Caco-2 (cell line): ENCODE measurements around the gene EIF3K. TPM values are rescaled to one million over a fixed set of nuclear protein-coding genes. Genes with fewer than 3 reads are reported as not detected.

Experiments used
- BruUV-seq: library from RNA; stranded (reverse); fragments of 400-500 nt; replicated peaks from 2 replicates; lab custom pipeline; 2021; lab: Mats Ljungman, UMichigan
- CTCF ChIA-PET: fragments of 300-600 bp; sonication (Branson Sonifier 250); formaldehyde crosslinking; loops from one replicate; lab custom pipeline; 2022; ENCODE audit warnings: antibody characterized with exemption; lab: Charles Lee
- POLR2A ChIA-PET: fragments of 300-600 bp; sonication (Branson Sonifier 250); formaldehyde crosslinking; loops from one replicate; lab custom pipeline; 2022; ENCODE audit warnings: antibody characterized with exemption; lab: Charles Lee
- DNase-seq, 2 experiments: peaks; one replicate each; pipeline versions ENCODE4 v3.0.0 to v3.0.0-alpha.2; 2020 to 2022
- H3K27me3 ChIP-seq: replicated peaks from 2 replicates; pipeline ENCODE4 v1.6.0; 2011; ENCODE audit warnings: low read length; ENCODE audit not compliant: control insufficient read depth, insufficient read depth
- H3K36me3 ChIP-seq: 2 replicates; pipeline ENCODE4 v1.5.1; 2011; ENCODE audit warnings: low read length; ENCODE audit not compliant: control insufficient read depth, insufficient read depth
- H3K4me1 ChIP-seq: fragments of 250-450 bp; sonication (Bioruptor Pico); 2 replicates; pipeline ENCODE4 v1.5.1; 2020; ENCODE audit warnings: mild to moderate bottlenecking
- H3K4me3 ChIP-seq: 2 replicates; pipeline ENCODE4 v1.5.1; 2011; ENCODE audit warnings: low read depth, mild to moderate bottlenecking, control low read depth, low read length
- H3K9me3 ChIP-seq: fragments of 250-450 bp; sonication (Bioruptor Pico); 2 replicates; pipeline ENCODE4 v1.5.1; 2020; ENCODE audit warnings: mild to moderate bottlenecking, moderate library complexity
- H3K27ac Mint-ChIP-seq: one replicate; pipeline ENCODE4 v1.8.0; 2022; ENCODE audit warnings: mixed read lengths; ENCODE audit not compliant: unreplicated experiment
- H3K27me3 Mint-ChIP-seq: one replicate; pipeline ENCODE4 v1.8.0; 2022; ENCODE audit warnings: mixed read lengths; ENCODE audit not compliant: insufficient read depth, unreplicated experiment
- H3K36me3 Mint-ChIP-seq: one replicate; pipeline ENCODE4 v1.8.0; 2022; ENCODE audit warnings: mild to moderate bottlenecking, mixed read lengths; ENCODE audit not compliant: insufficient read depth, unreplicated experiment
- H3K4me1 Mint-ChIP-seq: one replicate; pipeline ENCODE4 v1.8.0; 2022; ENCODE audit warnings: low read depth, mixed read lengths; ENCODE audit not compliant: unreplicated experiment
- H3K4me3 Mint-ChIP-seq: one replicate; pipeline ENCODE4 v1.8.0; 2022; ENCODE audit warnings: mild to moderate bottlenecking, moderate library complexity, mixed read lengths; ENCODE audit not compliant: unreplicated experiment
- H3K9me3 Mint-ChIP-seq: one replicate; pipeline ENCODE4 v1.8.0; 2022; ENCODE audit warnings: mixed read lengths; ENCODE audit not compliant: unreplicated experiment
- intact Hi-C: fragments of 100-400 bp; cut with micrococcal nuclease; formaldehyde crosslinking; loops from one replicate; pipeline ENCODE4 v1.10.0; 2022; ENCODE audit not compliant: unreplicated experiment
- total RNA-seq: library from RNA; stranded (reverse); gene quantifications from 2 replicates; pipeline ENCODE4 v1.2.3, GENCODE V29; 2022
- TF ChIP-seq, protein P1 (sequence below), 2 experiments: fragments of 200-600 bp in 1 of 2; IDR thresholded peaks; 1 replicate in 1 of 2; 2 replicates in 1 of 2; pipeline versions ENCODE4 v1.5.1 to v1.8.0; 2011 to 2022; ENCODE audit warnings: antibody characterized with exemption in 1 of 2, control low read depth in 1 of 2, inconsistent platforms in 1 of 2, low read depth in 1 of 2, low read length in 1 of 2, mild to moderate bottlenecking in 1 of 2, moderate library complexity in 1 of 2; ENCODE audit not compliant: insufficient read depth in 1 of 2, severe bottlenecking in 1 of 2, unreplicated experiment in 1 of 2

The EIF3K gene
- total RNA-seq, 1 experiment from 2014 or later, result 354 TPM

DNA sequence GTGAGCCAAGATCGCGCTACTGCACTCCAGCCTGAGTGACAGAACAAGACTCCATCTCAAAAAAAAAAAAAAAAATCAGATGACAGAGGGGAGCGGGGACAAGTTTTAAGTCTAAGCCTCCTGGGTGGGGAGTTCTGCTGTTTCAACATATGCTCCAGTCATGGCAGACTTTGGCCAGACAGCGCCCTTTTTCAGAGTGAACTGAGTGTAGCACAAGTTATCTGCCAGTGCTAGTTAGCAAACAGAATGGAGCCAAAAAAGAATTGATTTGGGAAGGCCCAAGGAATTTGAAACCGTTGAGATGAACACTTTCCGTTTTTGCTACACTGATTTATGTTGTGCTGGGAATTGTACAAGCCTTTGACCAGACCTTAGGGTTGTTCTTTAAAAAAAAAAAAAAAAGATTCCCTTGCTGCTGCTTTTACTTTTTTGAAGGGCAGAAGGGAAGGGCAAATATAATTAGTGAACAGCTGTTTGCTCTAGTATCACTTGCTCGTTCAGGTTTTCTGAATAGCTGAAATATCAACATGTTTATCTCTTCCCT lies 34.1 kb downstream of the EIF3K start:
- peak; percentile 73 to 81 for DNase-seq
- CTCF ChIA-PET, result interaction anchor here (0.6 to 1.6 kb wide), 4 partner anchors 9 to 66 kb away, joined by 3 to 11 read pairs (median 4); no protein-coding TSS in a partner anchor
- Mint-ChIP-seq H3K9me3 (no peaks in the 10 kb centered on the region), H3K27me3 (no peaks in the 10 kb centered on the region), H3K4me1 (peaks cover 62% of the 10 kb centered on the region), H3K36me3 (peaks cover 73% of the 10 kb centered on the region), H3K4me3 (peak overlapping the region; percentile 59), H3K27ac (peak overlapping the region; percentile 84)
- Histone ChIP-seq H3K27me3 (no peaks in the 10 kb centered on the region), H3K4me1 (peaks cover 87% of the 10 kb centered on the region), H3K4me3 (no peak overlapping the region; the same call in 1 of the 2 replicates), H3K9me3 (no peaks in the 10 kb centered on the region), H3K36me3 (peaks cover 4% of the 10 kb centered on the region)
- TF ChIP-seq, protein P1, sequence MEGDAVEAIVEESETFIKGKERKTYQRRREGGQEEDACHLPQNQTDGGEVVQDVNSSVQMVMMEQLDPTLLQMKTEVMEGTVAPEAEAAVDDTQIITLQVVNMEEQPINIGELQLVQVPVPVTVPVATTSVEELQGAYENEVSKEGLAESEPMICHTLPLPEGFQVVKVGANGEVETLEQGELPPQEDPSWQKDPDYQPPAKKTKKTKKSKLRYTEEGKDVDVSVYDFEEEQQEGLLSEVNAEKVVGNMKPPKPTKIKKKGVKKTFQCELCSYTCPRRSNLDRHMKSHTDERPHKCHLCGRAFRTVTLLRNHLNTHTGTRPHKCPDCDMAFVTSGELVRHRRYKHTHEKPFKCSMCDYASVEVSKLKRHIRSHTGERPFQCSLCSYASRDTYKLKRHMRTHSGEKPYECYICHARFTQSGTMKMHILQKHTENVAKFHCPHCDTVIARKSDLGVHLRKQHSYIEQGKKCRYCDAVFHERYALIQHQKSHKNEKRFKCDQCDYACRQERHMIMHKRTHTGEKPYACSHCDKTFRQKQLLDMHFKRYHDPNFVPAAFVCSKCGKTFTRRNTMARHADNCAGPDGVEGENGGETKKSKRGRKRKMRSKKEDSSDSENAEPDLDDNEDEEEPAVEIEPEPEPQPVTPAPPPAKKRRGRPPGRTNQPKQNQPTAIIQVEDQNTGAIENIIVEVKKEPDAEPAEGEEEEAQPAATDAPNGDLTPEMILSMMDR (IDR thresholded peaks at IDR 0.05; ENCODE audit: insufficient read depth in 1 of 2, low read depth in 1 of 2, low read length in 1 of 2, severe bottlenecking in 1 of 2, unreplicated experiment in 1 of 2), result no peak
- BruUV-seq, result TSS peak; percentile 7
- intact Hi-C loops, result loop anchor here (2.0 kb wide), 1 partner anchor 18 kb away; no protein-coding TSS in a partner anchor
- POLR2A ChIA-PET, result interaction anchor here (0.5 to 1.0 kb wide), 4 partner anchors 8 to 667 kb away, joined by 3 to 5 read pairs (median 4); partner anchors contain the start of gene LRFN1

DNA sequence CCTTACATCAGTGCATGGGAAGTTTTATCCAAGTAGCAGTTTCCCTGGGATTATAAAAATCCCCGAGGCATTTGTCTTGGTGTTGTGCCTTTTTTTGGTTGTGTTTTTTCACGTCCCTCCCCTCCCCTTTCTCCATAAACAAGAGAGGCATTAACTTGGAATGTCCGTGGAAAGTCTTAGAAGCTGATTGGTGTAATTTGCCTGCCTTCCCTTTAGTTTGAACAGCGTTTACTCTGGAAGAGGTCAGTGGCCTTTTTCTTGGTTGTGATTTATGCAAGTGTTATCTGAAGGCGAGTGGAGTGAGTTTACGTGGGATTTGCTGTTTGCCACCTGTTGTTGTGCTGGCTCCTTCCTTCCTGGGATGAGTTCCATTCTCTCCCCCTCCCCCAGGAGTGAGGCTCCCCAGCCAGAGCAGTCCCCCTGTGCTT lies 35.7 kb downstream of the EIF3K start:
- POLR2A ChIA-PET, result no interaction called here
- peaks cover 56% of the 10 kb centered on the region for H3K4me1 Mint-ChIP-seq
- TF ChIP-seq, protein P1 (IDR thresholded peaks at IDR 0.05; ENCODE audit: insufficient read depth in 1 of 2, low read depth in 1 of 2, low read length in 1 of 2, severe bottlenecking in 1 of 2, unreplicated experiment in 1 of 2), result no peak
- Histone ChIP-seq H3K4me1 (peaks cover 100% of the 10 kb centered on the region), H3K4me3 (no peak overlapping the region), H3K36me3 (peaks cover 4% of the 10 kb centered on the region), H3K27me3 (no peaks in the 10 kb centered on the region), H3K9me3 (no peaks in the 10 kb centered on the region)
- H3K9me3 Mint-ChIP-seq, result no peaks in the 10 kb centered on the region
- H3K36me3 Mint-ChIP-seq, result peaks cover 76% of the 10 kb centered on the region
- peak overlapping the region; percentile 32 for H3K4me3 Mint-ChIP-seq
- peak overlapping the region; percentile 84 for H3K27ac Mint-ChIP-seq
- no peak for DNase-seq
- no peaks in the 10 kb centered on the region for H3K27me3 Mint-ChIP-seq
- CTCF ChIA-PET, result interaction anchor here (1.6 kb wide), 1 partner anchor 32 kb away, joined by 11 read pairs; no protein-coding TSS in a partner anchor
- no TSS peak for BruUV-seq
- intact Hi-C loops, result loop anchor here (1.0 kb wide), 1 partner anchor 47 kb away; no protein-coding TSS in a partner anchor

DNA sequence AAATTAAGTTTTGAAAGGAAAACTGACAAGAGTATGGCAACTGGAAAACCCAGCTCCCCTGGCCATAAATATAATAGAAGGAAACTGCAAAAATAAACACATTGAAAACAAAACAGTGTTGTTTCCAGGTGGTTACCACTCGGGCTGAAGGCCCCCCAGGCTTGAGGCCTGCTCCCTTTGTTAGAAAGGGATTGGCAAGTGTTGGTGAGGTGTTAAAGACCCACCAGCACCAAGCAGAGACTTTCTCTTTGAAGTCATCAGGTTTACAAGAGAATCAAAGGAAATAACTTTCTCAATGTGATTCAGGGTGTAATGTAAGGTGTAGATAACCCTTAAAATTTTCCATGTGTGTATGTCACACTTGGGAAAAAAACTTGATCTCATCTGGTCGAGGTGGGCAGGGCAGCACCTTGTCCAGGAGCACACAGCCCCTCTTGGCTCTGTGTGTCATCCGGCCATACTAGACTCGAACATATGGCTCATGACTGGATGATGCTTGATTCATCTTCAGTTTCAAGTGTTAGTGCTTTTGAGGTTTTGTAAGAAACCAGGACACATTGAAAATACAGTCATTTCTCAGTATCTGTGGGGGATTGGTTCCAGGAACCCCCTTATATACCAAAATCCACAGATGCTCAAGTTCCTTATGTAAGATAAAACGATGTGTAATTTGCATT lies 36.3 kb downstream of the EIF3K start:
- Histone ChIP-seq H3K4me1 (peaks cover 100% of the 10 kb centered on the region), H3K4me3 (no peak overlapping the region), H3K27me3 (no peaks in the 10 kb centered on the region), H3K36me3 (peaks cover 4% of the 10 kb centered on the region), H3K9me3 (no peaks in the 10 kb centered on the region)
- peak overlapping the region; percentile 50 for H3K4me3 Mint-ChIP-seq
- DNase-seq, result no peak
- H3K27me3 Mint-ChIP-seq, result no peaks in the 10 kb centered on the region
- H3K9me3 Mint-ChIP-seq, result no peaks in the 10 kb centered on the region
- CTCF ChIA-PET, result no interaction called here
- POLR2A ChIA-PET, result no interaction called here
- BruUV-seq, result no TSS peak
- H3K4me1 Mint-ChIP-seq, result peaks cover 60% of the 10 kb centered on the region
- intact Hi-C loops, result no loop called here
- TF ChIP-seq, protein P1 (IDR thresholded peaks at IDR 0.05; ENCODE audit: insufficient read depth in 1 of 2, low read depth in 1 of 2, low read length in 1 of 2, severe bottlenecking in 1 of 2, unreplicated experiment in 1 of 2), result no peak
- H3K36me3 Mint-ChIP-seq, result peaks cover 81% of the 10 kb centered on the region
- peak overlapping the region; percentile 84 for H3K27ac Mint-ChIP-seq
